ENCODE data around the gene DLG2. TPM values are rescaled to one million over a fixed set of nuclear protein-coding genes. Genes with fewer than 3 reads are reported as not detected.

Gene DLG2
- total and polyA plus RNA-seq, 2 of the 8 experiments (the other 6 are each of a cell fraction or from before 2014, with no cell fraction given): 1.7 to 14.3 TPM

DNA sequence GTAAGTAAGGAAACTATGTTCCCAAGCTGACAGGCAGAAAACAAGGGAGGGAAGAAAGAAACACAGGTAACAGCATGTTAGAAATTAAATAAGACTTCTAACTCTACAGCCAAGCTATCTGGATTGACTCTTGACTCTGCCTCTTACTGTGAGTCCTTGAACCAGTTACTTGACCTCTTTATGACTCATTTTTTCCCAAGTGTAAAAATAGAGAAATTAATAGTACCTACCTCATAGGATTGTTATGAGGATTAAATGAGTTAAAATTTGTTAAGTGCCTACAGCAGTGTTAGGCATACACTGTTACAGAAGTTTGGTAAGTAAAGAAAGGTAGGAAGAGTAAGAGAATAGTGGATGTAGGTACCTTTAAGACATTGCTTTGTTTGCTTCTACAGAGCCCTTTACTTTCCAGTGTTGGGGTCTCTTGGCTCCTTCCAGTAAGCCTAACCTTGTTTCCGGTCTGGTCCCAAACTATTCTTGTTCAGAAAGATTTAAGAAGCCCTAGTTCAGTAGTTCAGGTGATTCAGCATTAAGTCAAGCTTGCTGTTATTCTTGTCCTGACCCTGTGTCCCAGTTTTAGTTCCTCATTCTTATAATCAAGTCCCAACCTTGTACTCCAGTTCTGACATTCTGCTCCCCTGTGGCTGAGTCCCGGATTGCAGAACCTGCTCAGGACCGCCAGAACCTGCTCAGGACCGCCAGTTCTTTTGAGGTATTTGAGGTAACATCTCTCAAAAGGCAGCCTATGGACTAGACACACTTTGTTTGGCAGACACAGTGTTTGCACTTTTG, 1377.6 kb downstream of the DLG2 start:
- no peak for FAIRE-seq
- H3K56ac ChIP-seq (replicated peaks; ENCODE audit: insufficient read length, low read depth, low read length): no peak overlapping the region
- 94% methylated on average over 4 of the region's 4 CpGs; no CpG with 5 or more reads in 1 of the 2 experiments for WGBS, 2 experiments (ENCODE audit: extremely low coverage in 1 of 2, insufficient coverage in 1 of 2, insufficient read length in 1 of 2, insufficient replicate concordance in 2 of 2, low coverage in 1 of 2, low lambda C conversion rate in 2 of 2, missing lambda C conversion rate in 1 of 2)
- H3K9ac ChIP-seq (replicated peaks in 1 of 4; ENCODE audit: extremely low read depth in 1 of 4, low read depth in 3 of 4, low read length in 3 of 4): no peak overlapping the region
- H3K27ac ChIP-seq (ENCODE audit: low read depth, low read length): no peak overlapping the region
- H2BK120ac ChIP-seq (replicated peaks; ENCODE audit: low read depth, low read length): no peak overlapping the region
- H3K79me1 ChIP-seq (ENCODE audit: low read depth, low read length): no peaks in the 10 kb centered on the region
- CTCF ChIA-PET (ENCODE audit: partially characterized antibody): interaction anchor here (1.5 to 4.0 kb wide), 4 partner anchors 12 to 413 kb away, joined by 6 to 25 read pairs (median 7); no protein-coding TSS in a partner anchor
- H2BK20ac ChIP-seq (ENCODE audit: low read length): no peak overlapping the region
- no peak overlapping the region for H3K4ac ChIP-seq (replicated peaks; ENCODE audit: insufficient read length, low read depth, low read length)
- H2AK5ac ChIP-seq (ENCODE audit: low read depth, low read length): no peak overlapping the region
- no peaks in the 10 kb centered on the region for H3K23me2 ChIP-seq (ENCODE audit: low read depth, low read length)
- POLR2A ChIA-PET (ENCODE audit: partially characterized antibody): no interaction called here
- no peak overlapping the region for H2BK15ac ChIP-seq (ENCODE audit: low read length)
- no peak overlapping the region for H4K8ac ChIP-seq (ENCODE audit: extremely low read depth, insufficient read depth, low read length)
- no peak overlapping the region for H2AFZ ChIP-seq (ENCODE audit: low read length)
- no peaks in the 10 kb centered on the region for H3K27me3 ChIP-seq (replicated peaks in 1 of 4; ENCODE audit: control insufficient read depth in 3 of 4, extremely low read depth in 1 of 4, insufficient read depth in 3 of 4, low read length in 3 of 4)
- DNase-seq (ENCODE audit: low read depth in 1 of 2, low spot score in 2 of 2): no peak
- no peak overlapping the region for H3K4me3 ChIP-seq (ENCODE audit: extremely low read depth in 1 of 4, insufficient read depth in 2 of 4, low read depth in 3 of 4, low read length in 4 of 4)
- H3K14ac ChIP-seq (ENCODE audit: insufficient read length): no peak overlapping the region
- no peak overlapping the region for H2BK12ac ChIP-seq (ENCODE audit: low read depth, low read length)
- no peak overlapping the region for H2BK5ac ChIP-seq (ENCODE audit: low read depth, low read length)
- no peak overlapping the region for H4K91ac ChIP-seq (replicated peaks; ENCODE audit: insufficient read length, low read length)
- H4K20me1 ChIP-seq (replicated peaks in 1 of 2; ENCODE audit: control insufficient read depth in 1 of 2, insufficient read depth in 2 of 2, low read length in 2 of 2): no peaks in the 10 kb centered on the region
- no peaks in the 10 kb centered on the region for H3K4me1 ChIP-seq (replicated peaks in 1 of 4; ENCODE audit: control insufficient read depth in 3 of 4, insufficient read depth in 4 of 4, low read length in 3 of 4)
- no peaks in the 10 kb centered on the region for H3K36me3 ChIP-seq (ENCODE audit: control insufficient read depth in 2 of 4, insufficient read depth in 4 of 4, low read length in 3 of 4)
- no peak overlapping the region for H3K23ac ChIP-seq (ENCODE audit: insufficient read length)
- H3K9me3 ChIP-seq (ENCODE audit: insufficient read depth in 2 of 2, low read depth in 1 of 2, low read length in 1 of 2): no peaks in the 10 kb centered on the region
- H3K4me2 ChIP-seq (ENCODE audit: insufficient read depth in 1 of 2, low read depth in 2 of 2, low read length in 2 of 2): no peak overlapping the region
- no peaks in the 10 kb centered on the region for H3K79me2 ChIP-seq (ENCODE audit: control insufficient read depth in 1 of 2, insufficient read depth in 2 of 2, low read length in 2 of 2)
- no peak overlapping the region for H3K18ac ChIP-seq (ENCODE audit: extremely low read depth, low read length)
- no peak overlapping the region for H4K5ac ChIP-seq (ENCODE audit: insufficient read length, low read depth, low read length)
- TF ChIP-seq FOSL1 (IDR thresholded peaks at IDR 0.05; ENCODE audit: insufficient read depth, low read depth, low read length) (no peak), MAFK (IDR thresholded peaks at IDR 0.05; ENCODE audit: low read depth, low read length) (no peak), SP2 (IDR thresholded peaks at IDR 0.05; ENCODE audit: low read length) (no peak), SIRT6 (IDR thresholded peaks at IDR 0.05; ENCODE audit: low read length) (no peak), CBX8 (IDR thresholded peaks at IDR 0.05; ENCODE audit: borderline replicate concordance, low read depth, low read length) (no peak), TCF12 (IDR thresholded peaks at IDR 0.05; ENCODE audit: low read depth, low read length) (no peak), RFX5 (IDR thresholded peaks at IDR 0.05; ENCODE audit: borderline replicate concordance, low read depth, low read length) (no peak), CTBP2 (IDR thresholded peaks at IDR 0.05; ENCODE audit: borderline replicate concordance, insufficient read depth, insufficient read length, low read length) (no peak), PHF8 (conservative IDR thresholded peaks at IDR 0.05; ENCODE audit: low read depth, low read length) (no peak), TAF1 (IDR thresholded peaks at IDR 0.05; ENCODE audit: low read depth, low read length) (no peak), TBP (IDR thresholded peaks at IDR 0.05; ENCODE audit: low read depth, low read length) (no peak), CHD1 (IDR thresholded peaks at IDR 0.05; ENCODE audit: low read depth, low read length) (no peak), GTF2F1 (IDR thresholded peaks at IDR 0.05; ENCODE audit: borderline replicate concordance, low read depth, low read length) (no peak), KDM4A (IDR thresholded peaks at IDR 0.05; ENCODE audit: low read depth, low read length, severe bottlenecking) (no peak)
